ENCODE measurements around the gene OVAAL. TPM values are rescaled to one million over a fixed set of nuclear protein-coding genes. Genes with fewer than 3 reads are reported as not detected.
"Not testable (repeated sequence)": the region's sequence is repeated elsewhere in the genome, so short reads cannot be mapped to it uniquely, and the experiment has no call there.

OVAAL gene
- total RNA-seq, 2 experiments from 2014 or later, result not detected

GRCh38 chr1:180542113-180542837 lies 16.5 kb upstream of the OVAAL start:
- H3K9me3 Mint-ChIP-seq, result no peaks in the 10 kb centered on the region
- DNase-seq, result no peak
- no peak overlapping the region for H3K4me3 Mint-ChIP-seq
- H3K27me3 Mint-ChIP-seq, result no peaks in the 10 kb centered on the region
- H3K27ac Mint-ChIP-seq, result no peak overlapping the region
- no peaks in the 10 kb centered on the region for H3K36me3 Mint-ChIP-seq
- CTCF ChIA-PET, result no interaction called here
- POLR2A ChIA-PET, result no interaction called here
- intact Hi-C loops (cut with micrococcal nuclease), result no loop called here
- no peaks in the 10 kb centered on the region for H3K4me1 Mint-ChIP-seq (ENCODE audit: low read depth)

GRCh38 chr1:180542838-180543145 lies 16.0 kb upstream of the OVAAL start:
- Mint-ChIP-seq H3K36me3 (no peaks in the 10 kb centered on the region), H3K27me3 (no peaks in the 10 kb centered on the region), H3K9me3 (no peaks in the 10 kb centered on the region), H3K27ac (no peak overlapping the region), H3K4me3 (no peak overlapping the region), H3K4me1 (ENCODE audit: low read depth) (no peaks in the 10 kb centered on the region)
- ChIA-PET CTCF (no interaction called here), POLR2A (no interaction called here)
- no peak for DNase-seq
- intact Hi-C loops (cut with micrococcal nuclease), result no loop called here

- no peaks in the 10 kb centered on the region for H3K27me3 Mint-ChIP-seq
Observed at GRCh38 chr1:180544050-180544449, 14.7 kb upstream of the OVAAL start.

GRCh38 chr1:180545991-180546390 lies 12.8 kb upstream of the OVAAL start:
- Mint-ChIP-seq H3K36me3 (no peaks in the 10 kb centered on the region), H3K9me3 (no peaks in the 10 kb centered on the region), H3K27ac (no peak overlapping the region), H3K4me3 (no peak overlapping the region), H3K27me3 (no peaks in the 10 kb centered on the region), H3K4me1 (ENCODE audit: low read depth) (no peaks in the 10 kb centered on the region)
- ChIA-PET CTCF (interaction anchor here (1.0 to 1.7 kb wide), 3 partner anchors 10 to 316 kb away, joined by 3 to 7 read pairs (median 5); no protein-coding TSS in a partner anchor), POLR2A (no interaction called here)
- DNase-seq, result no peak
- intact Hi-C loops (cut with micrococcal nuclease), result no loop called here

More at GRCh38 chr1:180544050-180544449, 14.7 kb upstream of the OVAAL start:
- CTCF ChIA-PET, result no interaction called here
- no peak for DNase-seq
- POLR2A ChIA-PET, result no interaction called here
- H3K27ac Mint-ChIP-seq, result no peak overlapping the region
- intact Hi-C loops (cut with micrococcal nuclease), result no loop called here
- H3K4me1 Mint-ChIP-seq (ENCODE audit: low read depth), result no peaks in the 10 kb centered on the region
- no peak overlapping the region for H3K4me3 Mint-ChIP-seq
- H3K9me3 Mint-ChIP-seq, result no peaks in the 10 kb centered on the region
- H3K36me3 Mint-ChIP-seq, result no peaks in the 10 kb centered on the region

GRCh38 chr1:180548686-180549317 lies 10.0 kb upstream of the OVAAL start:
- no peaks in the 10 kb centered on the region for H3K36me3 Mint-ChIP-seq
- POLR2A ChIA-PET, result no interaction called here

GRCh38 chr1:180549770-180550169 lies 9.0 kb upstream of the OVAAL start:
- H3K4me1 Mint-ChIP-seq (ENCODE audit: low read depth); POLR2A ChIA-PET; H3K36me3 Mint-ChIP-seq; H3K27ac Mint-ChIP-seq; H3K27me3 Mint-ChIP-seq; CTCF ChIA-PET; intact Hi-C loops (cut with micrococcal nuclease); H3K4me3 Mint-ChIP-seq; H3K9me3 Mint-ChIP-seq; DNase-seq: not testable (repeated sequence)

More at GRCh38 chr1:180548686-180549317, 10.0 kb upstream of the OVAAL start:
- CTCF ChIA-PET, result interaction anchor here (0.6 to 1.3 kb wide), 2 partner anchors 33 to 314 kb away, joined by 3 read pairs; no protein-coding TSS in a partner anchor
- intact Hi-C loops (cut with micrococcal nuclease), result no loop called here
- Mint-ChIP-seq H3K4me1 (ENCODE audit: low read depth) (no peaks in the 10 kb centered on the region), H3K27me3 (no peaks in the 10 kb centered on the region), H3K27ac (no peak overlapping the region), H3K9me3 (no peaks in the 10 kb centered on the region), H3K4me3 (no peak overlapping the region)
- no peak for DNase-seq

- POLR2A ChIA-PET, result no interaction called here
Observed at GRCh38 chr1:180550241-180550640, 8.5 kb upstream of the OVAAL start.

GRCh38 chr1:180551997-180552396 lies 6.8 kb upstream of the OVAAL start:
- CTCF ChIA-PET, result no interaction called here
- POLR2A ChIA-PET, result no interaction called here
- Mint-ChIP-seq H3K9me3 (no peaks in the 10 kb centered on the region), H3K27ac (no peak overlapping the region), H3K4me1 (ENCODE audit: low read depth) (no peaks in the 10 kb centered on the region), H3K27me3 (peaks cover 1% of the 10 kb centered on the region), H3K4me3 (no peak overlapping the region), H3K36me3 (no peaks in the 10 kb centered on the region)
- no peak for DNase-seq
- intact Hi-C loops (cut with micrococcal nuclease), result no loop called here

More at GRCh38 chr1:180550241-180550640, 8.5 kb upstream of the OVAAL start:
- CTCF ChIA-PET, result interaction anchor here (0.9 kb wide), 1 partner anchor 18 kb away, joined by 3 read pairs; no protein-coding TSS in a partner anchor
- Mint-ChIP-seq H3K36me3 (no peaks in the 10 kb centered on the region), H3K27me3 (no peaks in the 10 kb centered on the region), H3K27ac (no peak overlapping the region), H3K4me1 (ENCODE audit: low read depth) (no peaks in the 10 kb centered on the region), H3K9me3 (no peaks in the 10 kb centered on the region), H3K4me3 (no peak overlapping the region)
- intact Hi-C loops (cut with micrococcal nuclease), result no loop called here
- no peak for DNase-seq

GRCh38 chr1:180553046-180553445 lies 5.7 kb upstream of the OVAAL start:
- POLR2A ChIA-PET; H3K4me3 Mint-ChIP-seq; intact Hi-C loops (cut with micrococcal nuclease); H3K27ac Mint-ChIP-seq; DNase-seq; H3K4me1 Mint-ChIP-seq (ENCODE audit: low read depth); CTCF ChIA-PET; H3K27me3 Mint-ChIP-seq; H3K9me3 Mint-ChIP-seq; H3K36me3 Mint-ChIP-seq: not testable (repeated sequence)

- no peak overlapping the region for H3K4me3 Mint-ChIP-seq
- peaks cover 11% of the 10 kb centered on the region for H3K27me3 Mint-ChIP-seq
- no peaks in the 10 kb centered on the region for H3K36me3 Mint-ChIP-seq
- CTCF ChIA-PET, result no interaction called here
- no peak overlapping the region for H3K27ac Mint-ChIP-seq
- no peaks in the 10 kb centered on the region for H3K9me3 Mint-ChIP-seq
- intact Hi-C loops (cut with micrococcal nuclease), result no loop called here
- no peak for DNase-seq
- H3K4me1 Mint-ChIP-seq (ENCODE audit: low read depth), result no peaks in the 10 kb centered on the region
- POLR2A ChIA-PET, result no interaction called here
Observed at GRCh38 chr1:180555411-180555810, 3.4 kb upstream of the OVAAL start.

- Mint-ChIP-seq H3K27ac (no peak overlapping the region), H3K4me3 (no peak overlapping the region), H3K27me3 (peaks cover 23% of the 10 kb centered on the region), H3K36me3 (no peaks in the 10 kb centered on the region), H3K4me1 (ENCODE audit: low read depth) (no peaks in the 10 kb centered on the region), H3K9me3 (no peaks in the 10 kb centered on the region)
- ChIA-PET CTCF (interaction anchor here (0.8 kb wide), 1 partner anchor 9 kb away, joined by 3 read pairs; no protein-coding TSS in a partner anchor), POLR2A (no interaction called here)
- intact Hi-C loops (cut with micrococcal nuclease), result no loop called here
- no peak for DNase-seq
Observed at GRCh38 chr1:180560200-180560867, 1.6 kb downstream of the OVAAL start.

- H3K4me3 Mint-ChIP-seq, result no peak overlapping the region
- no peak overlapping the region for H3K27ac Mint-ChIP-seq
- H3K27me3 Mint-ChIP-seq, result peaks cover 23% of the 10 kb centered on the region
- DNase-seq, result no peak
- H3K36me3 Mint-ChIP-seq, result no peaks in the 10 kb centered on the region
- H3K4me1 Mint-ChIP-seq (ENCODE audit: low read depth), result no peaks in the 10 kb centered on the region
- intact Hi-C loops (cut with micrococcal nuclease), result no loop called here
- CTCF ChIA-PET, result no interaction called here
- POLR2A ChIA-PET, result interaction anchor here (1.3 kb wide), 1 partner anchor 25 kb away, joined by 4 read pairs; no protein-coding TSS in a partner anchor
- H3K9me3 Mint-ChIP-seq, result no peaks in the 10 kb centered on the region
Observed at GRCh38 chr1:180560868-180561600, 2.3 kb downstream of the OVAAL start.

All from activated CD4-positive, alpha-beta memory T cell treated with anti-CD3 and anti-CD28 coated beads for 36 hours (primary cell).